OCI-LY3 (cell line): ENCODE measurements around the gene COP1.

Experiments used
- CTCF ChIP-seq: fragments of 200-600, 300-600 bp; sonication (generic); IDR thresholded peaks from 2 replicates; pipeline ENCODE4 v1.5.1; 2014; ENCODE audit warnings: antibody characterized with exemption, low read length, low read depth
- EZH2phosphoT487 ChIP-seq: fragments of 200-600 bp; shearing (Covaris generic); IDR thresholded peaks from 2 replicates; pipeline ENCODE4 v1.6.1; 2018; ENCODE audit warnings: antibody characterized with exemption, mixed run types, low read depth

GRCh38 chr1:176178316-176178715, 28.8 kb downstream of the COP1 start:
- no peak for TF ChIP-seq CTCF
- no peak for TF ChIP-seq EZH2phosphoT487
